Daoy (cell line): ENCODE results near the gene BIRC5. TPM values are rescaled to one million over a fixed set of nuclear protein-coding genes. Genes with fewer than 3 reads are reported as not detected.
"Not testable (repeated sequence)": the region's sequence is repeated elsewhere in the genome, so short reads cannot be mapped to it uniquely, and the experiment has no call there.

Experiments used
- DNase-seq: peaks from one replicate; pipeline ENCODE4 v3.0.0-alpha.2; 2015; ENCODE audit warnings: low read depth
- total RNA-seq: library from RNA; depleted of rRNA; stranded (reverse); fragments of >200 nt; shearing (Covaris generic); gene quantifications from 2 replicates; pipeline ENCODE4 v1.2.3, GENCODE V29; 2014

Gene BIRC5
- total RNA-seq, 1 experiment from 2014 or later, result 223 TPM

GRCh38 chr17:78224231-78225087 lies 10.4 kb downstream of the BIRC5 start:
- DNase-seq, result no peak

- no peak for DNase-seq
These were observed 11.2 kb downstream of the BIRC5 start for GRCh38 chr17:78225088-78225865.

- DNase-seq, result no peak
These were observed 12.2 kb downstream of the BIRC5 start for GRCh38 chr17:78226055-78226758.

- DNase-seq, result peak; percentile 51
These were observed 12.9 kb downstream of the BIRC5 start for GRCh38 chr17:78226759-78227454.

GRCh38 chr17:78227455-78227916 lies 13.4 kb downstream of the BIRC5 start:
- peak; percentile 64 for DNase-seq

GRCh38 chr17:78228176-78228575 lies 14.1 kb downstream of the BIRC5 start:
- no peak for DNase-seq

GRCh38 chr17:78230252-78230962 lies 16.4 kb downstream of the BIRC5 start:
- DNase-seq, result peak; percentile 8

GRCh38 chr17:78230996-78231935 lies 17.2 kb downstream of the BIRC5 start, which contains the start of gene TMEM235:
TSS of gene TMEM235 (plus strand) at chr17:78231631. CDS start at chr17:78232024, 393 bp downstream.
- DNase-seq, result no peak

- DNase-seq, result peak; percentile 46
These were observed 18.2 kb downstream of the BIRC5 start for GRCh38 chr17:78231991-78232858.

- DNase-seq, result no peak
These were observed 18.8 kb downstream of the BIRC5 start for GRCh38 chr17:78232859-78233173.

- no peak for DNase-seq
These were observed 19.6 kb downstream of the BIRC5 start for GRCh38 chr17:78233678-78234077.

- DNase-seq, result no peak
These were observed 20.3 kb downstream of the BIRC5 start for GRCh38 chr17:78234261-78234865.

- not testable (repeated sequence) for DNase-seq
These were observed 21.0 kb downstream of the BIRC5 start for GRCh38 chr17:78235022-78235421.

GRCh38 chr17:78235885-78236284 lies 21.8 kb downstream of the BIRC5 start:
- no peak for DNase-seq

GRCh38 chr17:78236362-78237127 lies 22.5 kb downstream of the BIRC5 start:
- peak; percentile 2 for DNase-seq

GRCh38 chr17:78237401-78238012 lies 23.5 kb downstream of the BIRC5 start:
- DNase-seq, result peak; percentile 3
